Astrocyte of the cerebellum (primary cell): ENCODE results near the gene RPLP2.
A peak's percentile ranks its signal among the peaks of the same experiment; 100 is the strongest.

Experiments used
- DNase-seq: peaks from one replicate; pipeline ENCODE4 v3.0.0-alpha.2; 2011; ENCODE audit warnings: low read depth
- H3K4me3 ChIP-seq: 2 replicates; pipeline ENCODE4 v1.5.1; 2011; ENCODE audit warnings: mild to moderate bottlenecking, low read depth, low read length, moderate library complexity
- CTCF ChIP-seq: IDR thresholded peaks from 2 replicates; pipeline ENCODE4 v1.5.1; 2012; ENCODE audit warnings: low read length, low read depth, moderate library complexity, mild to moderate bottlenecking; ENCODE audit errors: missing control alignments
- in situ Hi-C: cut with HindIII; loops from 2 replicates; pipeline ENCODE4 v1.10.0; 2017; ENCODE audit warnings: low sequenced_read_pairs

The RPLP2 gene

DNA sequence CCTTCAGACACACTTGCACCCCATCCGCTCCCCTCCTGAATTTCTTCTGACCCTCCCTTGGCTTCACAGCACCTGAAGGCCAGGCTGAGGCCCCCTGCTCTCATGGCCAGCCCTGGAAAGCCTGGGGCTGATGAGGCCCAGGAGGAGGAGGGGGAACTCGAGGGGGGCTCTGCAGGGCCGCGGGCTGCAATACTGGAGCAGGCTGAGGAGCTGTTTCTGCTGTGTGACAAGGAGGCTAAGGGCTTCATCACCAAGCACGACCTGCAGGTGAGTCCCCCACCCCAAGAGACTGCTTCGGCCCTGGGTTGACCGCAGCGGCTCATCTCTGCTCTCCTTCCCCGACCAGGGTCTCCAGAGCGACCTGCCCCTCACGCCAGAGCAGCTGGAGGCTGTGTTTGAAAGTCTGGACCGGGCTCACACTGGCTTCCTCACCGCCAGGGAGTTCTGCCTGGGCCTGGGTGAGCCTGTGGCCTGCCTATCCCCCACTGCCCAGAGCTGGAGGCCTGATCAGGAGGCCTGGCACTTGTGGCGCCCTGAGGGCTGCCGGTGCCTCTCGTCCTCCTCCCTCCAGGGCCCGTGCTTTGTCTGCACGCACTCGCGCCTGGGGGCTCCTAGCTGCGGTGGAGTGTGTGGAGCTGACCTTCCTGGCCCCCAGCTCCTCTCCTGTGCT lies 18.9 kb downstream of the RPLP2 start:
- in situ Hi-C loops: no loop called here
- no peak for DNase-seq
- no peak for TF ChIP-seq CTCF
- H3K4me3 ChIP-seq: no peak overlapping the region

GRCh38 chr11:829176-829846 lies 19.5 kb downstream of the RPLP2 start:
- in situ Hi-C loops: no loop called here
- DNase-seq: no peak
- H3K4me3 ChIP-seq: peak overlapping the region; percentile 30
- no peak for TF ChIP-seq CTCF

- in situ Hi-C loops: no loop called here
- DNase-seq: no peak
- peak overlapping the region; percentile 30 for H3K4me3 ChIP-seq
- no peak for TF ChIP-seq CTCF
These were observed 20.1 kb downstream of the RPLP2 start for GRCh38 chr11:829847-830294.

DNA sequence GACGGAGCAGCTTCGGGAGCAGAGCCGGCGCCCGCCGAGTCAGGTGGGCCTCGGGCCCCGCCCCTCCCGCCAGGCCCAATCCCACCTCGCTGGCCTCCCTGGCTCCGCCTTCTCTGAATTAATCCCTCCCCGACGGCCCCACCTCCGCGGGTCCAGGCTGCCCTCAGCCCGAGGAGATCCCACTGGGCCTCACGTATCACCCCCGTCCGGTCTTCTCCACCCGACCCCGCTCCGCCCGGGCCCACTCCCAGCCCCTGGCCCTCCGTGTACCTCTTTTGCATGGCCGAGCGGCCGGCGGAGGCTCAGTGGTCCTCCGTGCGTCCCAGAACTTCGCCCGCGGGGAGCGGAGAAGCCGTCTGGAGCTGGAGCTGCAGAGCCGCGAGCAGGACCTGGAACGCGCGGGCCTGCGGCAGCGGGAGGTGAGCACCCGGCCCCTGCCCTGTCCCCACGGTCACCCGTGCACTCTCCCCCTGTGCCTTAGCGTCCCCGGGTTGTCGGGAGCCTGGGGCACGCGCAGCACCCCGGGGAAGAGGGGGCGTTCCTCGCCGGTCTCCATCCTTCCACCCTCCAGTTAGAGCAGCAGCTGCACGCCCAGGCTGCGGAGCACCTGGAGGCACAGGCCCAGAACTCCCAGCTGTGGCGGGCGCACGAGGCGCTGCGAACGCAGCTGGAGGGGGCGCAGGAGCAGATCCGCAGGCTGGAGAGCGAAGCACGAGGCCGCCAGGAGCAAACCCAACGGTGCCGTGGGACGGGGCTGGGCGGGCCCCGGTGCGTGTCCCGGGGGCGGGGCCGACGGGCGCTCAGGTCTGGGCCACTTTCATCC lies 20.7 kb downstream of the RPLP2 start:
- DNase-seq: no peak
- no peak for TF ChIP-seq CTCF
- H3K4me3 ChIP-seq: peak overlapping the region; percentile 30
- in situ Hi-C loops: no loop called here

DNA sequence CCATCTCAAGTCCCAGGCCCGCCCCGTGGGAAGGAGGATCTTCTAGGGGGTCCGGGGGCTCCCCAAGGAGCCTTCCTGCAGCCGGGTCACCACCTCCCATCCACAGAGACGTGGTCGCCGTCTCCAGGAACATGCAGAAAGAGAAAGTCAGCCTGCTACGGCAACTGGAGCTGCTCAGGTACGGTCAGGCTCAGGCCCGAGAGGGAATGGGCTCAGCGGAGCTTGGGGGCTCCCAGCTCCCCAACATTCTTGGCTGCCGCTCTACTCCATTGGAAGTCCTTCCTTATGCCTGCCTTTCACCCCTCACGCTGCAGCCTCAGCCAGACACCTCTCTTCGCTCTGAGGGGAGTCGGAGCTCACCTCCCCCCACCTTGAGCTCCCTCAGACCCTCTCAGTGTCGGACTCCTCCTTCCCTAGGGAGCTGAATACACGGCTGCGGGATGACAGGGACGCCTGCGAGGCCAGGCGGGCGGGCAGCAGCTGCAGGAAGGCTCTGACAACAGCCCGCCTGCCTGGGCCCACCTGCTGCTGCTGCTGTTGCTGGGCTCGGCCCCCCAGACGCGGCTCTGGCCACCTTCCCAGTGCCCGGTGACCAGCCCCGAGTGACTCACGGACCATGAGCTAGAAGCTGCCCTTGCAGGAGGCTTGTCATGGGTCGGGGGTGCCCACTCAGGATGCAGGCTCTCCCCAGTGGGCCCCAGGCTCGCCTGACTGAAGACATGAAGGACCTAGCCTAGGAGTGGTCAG lies 21.5 kb downstream of the RPLP2 start:
- TF ChIP-seq CTCF: no peak
- DNase-seq: no peak
- H3K4me3 ChIP-seq: peak overlapping the region; percentile 30
- in situ Hi-C loops: no loop called here

DNA sequence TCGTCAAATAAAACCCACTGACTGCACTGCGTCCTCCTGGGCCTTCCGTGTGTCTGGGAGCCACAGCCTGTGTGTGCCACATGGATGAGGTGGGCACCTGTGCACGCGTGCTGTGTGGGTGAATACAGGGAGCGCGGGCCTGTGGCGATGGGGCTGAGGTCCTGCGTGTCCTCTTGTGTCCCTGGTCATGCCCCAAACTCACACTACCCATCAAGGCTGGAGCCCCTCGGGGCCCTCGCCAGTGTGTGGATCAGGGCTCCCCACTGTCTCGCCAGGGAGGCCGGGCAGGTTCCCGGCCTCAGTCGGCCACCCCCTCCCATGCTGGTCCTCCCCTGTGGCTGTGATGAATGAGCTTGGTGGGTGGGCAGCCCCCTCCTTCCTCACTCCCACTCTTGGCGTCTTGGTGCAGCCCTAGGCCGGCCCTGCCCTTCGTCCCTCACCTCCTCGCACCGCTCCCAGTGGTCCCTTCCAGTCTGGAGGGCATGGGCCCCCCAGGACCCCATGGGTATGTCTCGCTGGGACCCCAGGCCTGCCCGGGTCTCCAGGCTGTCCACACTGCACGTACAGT lies 22.3 kb downstream of the RPLP2 start:
- no peak for DNase-seq
- H3K4me3 ChIP-seq: peak overlapping the region; percentile 72
- no peak for TF ChIP-seq CTCF
- in situ Hi-C loops: no loop called here
